MM.1S (cell line): Measurements from ENCODE around the gene CD81.

ENCODE experiments used
- DNase-seq: peaks from one replicate; pipeline ENCODE4 v3.0.0-alpha.2; 2015
- H2AFZ ChIP-seq: fragments of 300-600 bp; sonication (generic); 2 replicates; pipeline ENCODE4 v1.6.0; 2016; ENCODE audit warnings: antibody characterized with exemption, low read length
- H3F3A ChIP-seq: fragments of 300-600 bp; sonication (generic); 2 replicates; pipeline ENCODE4 v1.6.1; 2016; ENCODE audit warnings: mild to moderate bottlenecking, antibody characterized with exemption, low read length, moderate library complexity, mixed read lengths; ENCODE audit not compliant: insufficient read depth
- H3K27ac ChIP-seq: fragments of 300-600 bp; sonication (generic); 2 replicates; pipeline ENCODE4 v1.5.1; 2016; ENCODE audit warnings: mild to moderate bottlenecking, low read length
- H3K27me3 ChIP-seq: fragments of 300-600 bp; sonication (generic); replicated peaks from 2 replicates; pipeline ENCODE4 v1.6.0; 2016; ENCODE audit warnings: low read length; ENCODE audit not compliant: insufficient read depth
- H3K36me3 ChIP-seq: fragments of 300-600 bp; sonication (generic); replicated peaks from 2 replicates; pipeline ENCODE4 v1.6.1; 2016; ENCODE audit warnings: mild to moderate bottlenecking, low read length, mixed read lengths; ENCODE audit not compliant: insufficient read depth
- H3K4me1 ChIP-seq: fragments of 300-600 bp; sonication (generic); 2 replicates; pipeline ENCODE4 v1.6.1; 2016; ENCODE audit warnings: low read length, mixed read lengths
- H3K4me2 ChIP-seq: fragments of 300-600 bp; sonication (generic); 2 replicates; pipeline ENCODE4 v1.6.0; 2016; ENCODE audit warnings: low read depth, low read length
- H3K4me3 ChIP-seq: fragments of 300-600 bp; sonication (generic); 2 replicates; pipeline ENCODE4 v1.5.1; 2016; ENCODE audit warnings: low read length, mixed read lengths
- H3K79me2 ChIP-seq: fragments of 300-600 bp; sonication (generic); 2 replicates; pipeline ENCODE4 v1.6.1; 2016; ENCODE audit warnings: mixed run types, low read length, mixed read lengths
- H3K9ac ChIP-seq: fragments of 300-600 bp; sonication (generic); 2 replicates; pipeline ENCODE4 v1.6.1; 2016; ENCODE audit warnings: low read length, mixed read lengths
- H3K9me2 ChIP-seq: fragments of 300-600 bp; sonication (generic); replicated peaks from 2 replicates; pipeline ENCODE4 v1.6.1; 2016; ENCODE audit warnings: mild to moderate bottlenecking, low read length, mixed read lengths; ENCODE audit not compliant: insufficient read depth
- H3K9me3 ChIP-seq: fragments of 300-600 bp; sonication (generic); replicated peaks from 2 replicates; pipeline ENCODE4 v1.6.1; 2016; ENCODE audit warnings: mild to moderate bottlenecking, low read length, mixed read lengths; ENCODE audit not compliant: insufficient read depth
- H4K20me1 ChIP-seq: fragments of 300-600 bp; sonication (generic); 2 replicates; pipeline ENCODE4 v1.6.1; 2016; ENCODE audit warnings: mild to moderate bottlenecking, low read length, moderate library complexity, mixed read lengths; ENCODE audit not compliant: insufficient read depth
- EZH2 ChIP-seq: fragments of 300-600 bp; sonication (generic); optimal IDR thresholded peaks from 2 replicates; pipeline ENCODE3; 2017; ENCODE audit warnings: low read depth, mild to moderate bottlenecking, antibody characterized with exemption, low read length, mixed read lengths
- EZH2phosphoT487 ChIP-seq: fragments of 300-600 bp; sonication (generic); IDR thresholded peaks from 2 replicates; pipeline ENCODE4 v1.6.1; 2018; ENCODE audit warnings: antibody characterized with exemption, low read length
- TF ChIP-seq, protein P1 (sequence below): fragments of 300-600 bp; sonication (generic); IDR thresholded peaks from 2 replicates; pipeline ENCODE4 v1.5.1; 2016; ENCODE audit warnings: antibody characterized with exemption, low read length, mixed read lengths

Gene CD81

GRCh38 chr11:2443881-2444820 lies 67.0 kb downstream of the CD81 start, which contains the start of gene TRPM5:
Gene TRPM5 (minus strand): TSS chr11:2444514. CDS start chr11:2423036, 21,478 bp downstream.
- no peaks in the 10 kb centered on the region for H3K9me2 ChIP-seq
- H3K9ac ChIP-seq = peak within 1 kb of the TSS; percentile 64
- no peaks in the 10 kb centered on the region for H3K36me3 ChIP-seq
- no peak for TF ChIP-seq EZH2phosphoT487
- TF ChIP-seq EZH2 = no peak
- TF ChIP-seq, protein P1, sequence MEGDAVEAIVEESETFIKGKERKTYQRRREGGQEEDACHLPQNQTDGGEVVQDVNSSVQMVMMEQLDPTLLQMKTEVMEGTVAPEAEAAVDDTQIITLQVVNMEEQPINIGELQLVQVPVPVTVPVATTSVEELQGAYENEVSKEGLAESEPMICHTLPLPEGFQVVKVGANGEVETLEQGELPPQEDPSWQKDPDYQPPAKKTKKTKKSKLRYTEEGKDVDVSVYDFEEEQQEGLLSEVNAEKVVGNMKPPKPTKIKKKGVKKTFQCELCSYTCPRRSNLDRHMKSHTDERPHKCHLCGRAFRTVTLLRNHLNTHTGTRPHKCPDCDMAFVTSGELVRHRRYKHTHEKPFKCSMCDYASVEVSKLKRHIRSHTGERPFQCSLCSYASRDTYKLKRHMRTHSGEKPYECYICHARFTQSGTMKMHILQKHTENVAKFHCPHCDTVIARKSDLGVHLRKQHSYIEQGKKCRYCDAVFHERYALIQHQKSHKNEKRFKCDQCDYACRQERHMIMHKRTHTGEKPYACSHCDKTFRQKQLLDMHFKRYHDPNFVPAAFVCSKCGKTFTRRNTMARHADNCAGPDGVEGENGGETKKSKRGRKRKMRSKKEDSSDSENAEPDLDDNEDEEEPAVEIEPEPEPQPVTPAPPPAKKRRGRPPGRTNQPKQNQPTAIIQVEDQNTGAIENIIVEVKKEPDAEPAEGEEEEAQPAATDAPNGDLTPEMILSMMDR = no peak; the same call in 1 of the 2 replicates
- peak within 1 kb of the TSS; percentile 96 for H3K4me2 ChIP-seq
- DNase-seq = no peak
- H4K20me1 ChIP-seq = no peaks in the 10 kb centered on the region
- H3K27me3 ChIP-seq = peaks cover 5% of the 10 kb centered on the region; the same call in 1 of the 2 replicates
- H3K9me3 ChIP-seq = no peaks in the 10 kb centered on the region
- H3K27ac ChIP-seq = no peak within 1 kb of the TSS
- H2AFZ ChIP-seq = peak within 1 kb of the TSS; percentile 87
- H3K4me3 ChIP-seq = peak within 1 kb of the TSS; percentile 95
- peaks cover 14% of the 10 kb centered on the region for H3K4me1 ChIP-seq
- H3F3A ChIP-seq = peaks cover 5% of the 10 kb centered on the region; the same call in 1 of the 2 replicates
- peaks cover 40% of the 10 kb centered on the region for H3K79me2 ChIP-seq

- peaks cover 14% of the 10 kb centered on the region for H3K4me1 ChIP-seq
- H3K9me3 ChIP-seq = no peaks in the 10 kb centered on the region
- H3K79me2 ChIP-seq = peaks cover 49% of the 10 kb centered on the region
- H4K20me1 ChIP-seq = no peaks in the 10 kb centered on the region
- peak within 1 kb of the TSS; percentile 96 for H3K4me2 ChIP-seq
- H3K9ac ChIP-seq = peak within 1 kb of the TSS; percentile 64
- no peaks in the 10 kb centered on the region for H3K36me3 ChIP-seq
- H3K27ac ChIP-seq = no peak within 1 kb of the TSS
- peaks cover 5% of the 10 kb centered on the region; the same call in 1 of the 2 replicates for H3K27me3 ChIP-seq
- no peak for TF ChIP-seq EZH2
- TF ChIP-seq, protein P1 = no peak
- TF ChIP-seq EZH2phosphoT487 = no peak
- H3K9me2 ChIP-seq = no peaks in the 10 kb centered on the region
- peaks cover 5% of the 10 kb centered on the region; the same call in 1 of the 2 replicates for H3F3A ChIP-seq
- H2AFZ ChIP-seq = peak within 1 kb of the TSS; percentile 87
- peak within 1 kb of the TSS; percentile 95 for H3K4me3 ChIP-seq
- DNase-seq = peak; percentile 87
Observed at GRCh38 chr11:2444821-2445745, 68.0 kb downstream of the CD81 start, which contains the start of gene KCNQ1. Gene KCNQ1 (plus strand): TSS chr11:2445008. CDS start chr11:2445099, 91 bp downstream.

DNA sequence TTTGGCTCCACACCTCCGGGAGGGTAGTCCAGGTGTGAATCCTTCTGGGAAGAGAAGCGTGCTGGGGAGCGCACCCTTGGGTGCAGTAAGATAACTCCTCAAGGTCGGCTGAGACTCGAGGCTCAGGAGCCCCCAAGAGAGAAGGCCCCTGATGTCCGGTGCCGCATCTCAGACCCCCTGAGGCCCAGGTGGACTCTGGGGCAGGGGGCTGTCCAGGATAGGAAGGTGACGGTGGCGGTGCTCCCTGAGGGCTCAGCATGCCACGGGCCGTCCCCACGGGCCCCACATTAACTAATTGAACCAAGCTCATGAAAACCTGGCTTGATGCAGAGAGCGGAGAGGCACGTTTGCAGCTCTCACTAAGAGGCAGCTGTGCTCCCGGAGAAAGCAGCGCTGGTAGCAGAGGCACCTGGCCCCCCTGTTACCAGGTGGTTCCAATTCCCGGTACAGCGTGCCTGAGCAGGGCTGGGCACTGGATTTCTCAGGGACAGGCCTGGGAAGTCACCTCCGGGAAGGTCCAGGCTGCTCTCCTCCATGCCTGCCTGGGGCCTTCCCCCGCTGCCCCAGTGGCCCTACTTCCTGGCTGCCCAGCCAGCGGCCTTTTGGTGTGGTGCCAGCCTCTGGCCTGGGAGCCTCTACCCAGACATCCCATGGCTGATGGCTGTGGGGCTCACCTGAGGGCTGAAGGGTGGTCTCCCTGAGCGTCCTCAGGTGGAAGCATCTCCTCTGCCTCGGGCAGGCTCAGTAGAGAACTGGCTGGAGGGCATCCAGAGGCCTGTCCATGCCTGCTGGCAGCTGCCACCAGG lies 68.8 kb downstream of the CD81 start:
- Histone ChIP-seq H3K27me3 (peaks cover 5% of the 10 kb centered on the region; the same call in 1 of the 2 replicates), H3K79me2 (peaks cover 55% of the 10 kb centered on the region), H3K27ac (no peak overlapping the region), H3K9me3 (no peaks in the 10 kb centered on the region), H2AFZ (peak overlapping the region; percentile 87), H3K36me3 (no peaks in the 10 kb centered on the region), H4K20me1 (no peaks in the 10 kb centered on the region), H3K9ac (peak overlapping the region; percentile 64; the same call in 1 of the 2 replicates), H3K4me1 (peaks cover 14% of the 10 kb centered on the region), H3K9me2 (no peaks in the 10 kb centered on the region), H3F3A (peaks cover 5% of the 10 kb centered on the region; the same call in 1 of the 2 replicates), H3K4me2 (peak overlapping the region; percentile 96), H3K4me3 (peak overlapping the region; percentile 95)
- TF ChIP-seq EZH2 = no peak
- TF ChIP-seq EZH2phosphoT487 = no peak
- TF ChIP-seq, protein P1 = no peak
- peak; percentile 9 for DNase-seq
